GM18867 (cell line): ENCODE measurements around the gene CMKLR1.

Experiments
- ATAC-seq: cut with Tn5 transposase; IDR thresholded peaks from one replicate; pipeline ENCODE4 v1.9.1; 2021; ENCODE audit warnings: mild to moderate bottlenecking, moderate library complexity; ENCODE audit not compliant: unreplicated experiment

Gene CMKLR1

GRCh38 chr12:108302016-108302402 is 37.1 kb downstream of the CMKLR1 start:
- no peak for ATAC-seq

- ATAC-seq: no peak
Observed at GRCh38 chr12:108301346-108301745, 37.8 kb downstream of the CMKLR1 start.

- ATAC-seq: no peak
Observed at GRCh38 chr12:108299980-108300696, 39.0 kb downstream of the CMKLR1 start.

GRCh38 chr12:108299516-108299915 is 39.6 kb downstream of the CMKLR1 start:
- ATAC-seq: no peak

GRCh38 chr12:108298761-108299275 is 40.3 kb downstream of the CMKLR1 start:
- ATAC-seq: no peak

- peak; percentile 74 for ATAC-seq
Observed at GRCh38 chr12:108297895-108298760, 41.0 kb downstream of the CMKLR1 start.

GRCh38 chr12:108297424-108297823 is 41.7 kb downstream of the CMKLR1 start:
- ATAC-seq: no peak

GRCh38 chr12:108296945-108297344 is 42.2 kb downstream of the CMKLR1 start:
- no peak for ATAC-seq

- no peak for ATAC-seq
Observed at GRCh38 chr12:108295641-108296040, 43.5 kb downstream of the CMKLR1 start.

GRCh38 chr12:108289350-108290161 is 49.6 kb downstream of the CMKLR1 start:
- ATAC-seq: no peak

GRCh38 chr12:108287227-108287626 is 51.9 kb downstream of the CMKLR1 start:
- no peak for ATAC-seq

- no peak for ATAC-seq
Observed at GRCh38 chr12:108285016-108285415, 54.1 kb downstream of the CMKLR1 start.

- ATAC-seq: no peak
Observed at GRCh38 chr12:108284163-108284562, 54.9 kb downstream of the CMKLR1 start.

- ATAC-seq: no peak
Observed at GRCh38 chr12:108282676-108283075, 56.4 kb downstream of the CMKLR1 start.

GRCh38 chr12:108282160-108282559 is 57.0 kb downstream of the CMKLR1 start:
- no peak for ATAC-seq

- ATAC-seq: no peak
Observed at GRCh38 chr12:108277613-108278012, 61.5 kb downstream of the CMKLR1 start.

- ATAC-seq: no peak
Observed at GRCh38 chr12:108273217-108273616, 65.9 kb downstream of the CMKLR1 start.

GRCh38 chr12:108271951-108272872 is 66.9 kb downstream of the CMKLR1 start:
- no peak for ATAC-seq

- no peak for ATAC-seq
Observed at GRCh38 chr12:108270849-108271143, 68.3 kb downstream of the CMKLR1 start.
